Neural cell (in vitro differentiated cells): ENCODE results near the gene EN2. TPM values are rescaled to one million over a fixed set of nuclear protein-coding genes. Genes with fewer than 3 reads are reported as not detected.

Experiments
- H2AFZ ChIP-seq: fragments of 200-600, 300-800 bp; sonication (generic), shearing (Covaris generic); 2 replicates; pipeline ENCODE4 v1.6.0; 2014; ENCODE audit warnings: low read depth, mild to moderate bottlenecking, antibody characterized with exemption, low read length, moderate library complexity
- H3F3A ChIP-seq: fragments of 200-600 bp; shearing (Covaris generic); 2 replicates; pipeline ENCODE4 v1.6.1; 2016; ENCODE audit warnings: mild to moderate bottlenecking, moderate library complexity, mixed read lengths, antibody characterized with exemption, low read length; ENCODE audit not compliant: insufficient read depth, poor library complexity, severe bottlenecking
- H3K27ac ChIP-seq: fragments of 200-600, 300-800 bp; sonication (generic), shearing (Covaris generic); 2 replicates; pipeline ENCODE4 v1.5.1; 2014; ENCODE audit warnings: mild to moderate bottlenecking, low read length, moderate library complexity
- H3K27me3 ChIP-seq: fragments of 300-800, 200-600 bp; sonication (generic), shearing (Covaris generic); 2 replicates; pipeline ENCODE4 v1.6.0; 2014; ENCODE audit warnings: mild to moderate bottlenecking, low read depth, low read length, moderate library complexity; ENCODE audit not compliant: insufficient read depth
- H3K36me3 ChIP-seq: fragments of 300-800, 200-600 bp; sonication (generic), shearing (Covaris generic); 2 replicates; pipeline ENCODE4 v1.5.1; 2014; ENCODE audit warnings: mild to moderate bottlenecking, antibody characterized with exemption, low read length, moderate library complexity; ENCODE audit not compliant: insufficient read depth
- H3K4me2 ChIP-seq: fragments of 300-800, 200-600 bp; sonication (generic), shearing (Covaris generic); 2 replicates; pipeline ENCODE4 v1.6.0; 2014; ENCODE audit warnings: mild to moderate bottlenecking, low read length
- H3K4me3 ChIP-seq: fragments of 300-800, 200-600 bp; sonication (generic), shearing (Covaris generic); 2 replicates; pipeline ENCODE4 v1.5.1; 2014; ENCODE audit warnings: mild to moderate bottlenecking, low read length, moderate library complexity
- H3K79me2 ChIP-seq: fragments of 200-600 bp; shearing (Covaris generic); replicated peaks from 2 replicates; pipeline ENCODE4 v1.6.0; 2014; ENCODE audit warnings: mild to moderate bottlenecking, low read length, moderate library complexity; ENCODE audit not compliant: insufficient read depth
- H3K9ac ChIP-seq: fragments of 300-800, 200-600 bp; sonication (generic), shearing (Covaris generic); 2 replicates; pipeline ENCODE4 v1.6.1; 2016; ENCODE audit warnings: mild to moderate bottlenecking, low read length, mixed read lengths
- H3K9me2 ChIP-seq: fragments of 200-600 bp; shearing (Covaris generic); 2 replicates; pipeline ENCODE4 v1.6.1; 2016; ENCODE audit warnings: mild to moderate bottlenecking, low read length, mixed read lengths; ENCODE audit not compliant: insufficient read depth
- H3K9me3 ChIP-seq: fragments of 200-600, 300-800 bp; sonication (generic), shearing (Covaris generic); 2 replicates; pipeline ENCODE4 v1.6.1; 2016; ENCODE audit warnings: mild to moderate bottlenecking, mixed run types, low read length, moderate library complexity, mixed read lengths
- H4K20me1 ChIP-seq: fragments of 200-600 bp; shearing (Covaris generic); 2 replicates; pipeline ENCODE4 v1.6.1; 2016; ENCODE audit warnings: mild to moderate bottlenecking, mixed run types; ENCODE audit not compliant: insufficient read depth
- CTCF ChIP-seq: fragments of 450-650 bp; IDR thresholded peaks from 2 replicates; pipeline ENCODE4 v1.5.1; 2014; ENCODE audit warnings: antibody characterized with exemption, mild to moderate bottlenecking, moderate library complexity; ENCODE audit not compliant: poor library complexity, severe bottlenecking
- EP300 ChIP-seq: fragments of 450-650 bp; conservative IDR thresholded peaks from 2 replicates; pipeline ENCODE4 v1.6.1; 2014; ENCODE audit warnings: antibody characterized with exemption, mild to moderate bottlenecking, moderate library complexity; ENCODE audit not compliant: poor library complexity, severe bottlenecking
- EZH2 ChIP-seq: fragments of 200-600, 300-800 bp; shearing (Covaris generic), sonication (generic); IDR thresholded peaks from 2 replicates; pipeline ENCODE4 v1.6.1; 2014; ENCODE audit warnings: antibody characterized with exemption, low read length, borderline replicate concordance, mild to moderate bottlenecking; ENCODE audit not compliant: insufficient read depth, poor library complexity, severe bottlenecking
- MXI1 ChIP-seq: fragments of 450-650 bp; conservative IDR thresholded peaks from 2 replicates; pipeline ENCODE4 v1.6.1; 2014; ENCODE audit warnings: antibody characterized with exemption, mild to moderate bottlenecking; ENCODE audit not compliant: poor library complexity, severe bottlenecking
- POLR2AphosphoS5 ChIP-seq: IDR thresholded peaks from 2 replicates; pipeline ENCODE4 v1.6.1; 2012
- RAD21 ChIP-seq: fragments of 450-650 bp; conservative IDR thresholded peaks from 2 replicates; pipeline ENCODE4 v1.6.1; 2014; ENCODE audit warnings: antibody characterized with exemption, mild to moderate bottlenecking, moderate library complexity
- SMC3 ChIP-seq: fragments of 450-650 bp; conservative IDR thresholded peaks from 2 replicates; pipeline ENCODE4 v1.6.1; 2014; ENCODE audit warnings: antibody characterized with exemption, mild to moderate bottlenecking, moderate library complexity; ENCODE audit not compliant: poor library complexity
- TAF1 ChIP-seq: IDR thresholded peaks from 2 replicates; pipeline ENCODE4 v1.6.1; 2012; ENCODE audit warnings: low read depth
- polyA plus RNA-seq: library from polyadenylated mRNA; depleted of rRNA; stranded (reverse); fragments of >200 nt; gene quantifications from 2 replicates; pipeline ENCODE4 v1.2.3, GENCODE V29; 2014
- TF ChIP-seq, protein P1 (sequence below): IDR thresholded peaks from 2 replicates; pipeline ENCODE4 v1.6.1; 2012; ENCODE audit warnings: borderline replicate concordance

The EN2 gene
- polyA plus RNA-seq, 1 donor from 2014 or later: not detected

DNA sequence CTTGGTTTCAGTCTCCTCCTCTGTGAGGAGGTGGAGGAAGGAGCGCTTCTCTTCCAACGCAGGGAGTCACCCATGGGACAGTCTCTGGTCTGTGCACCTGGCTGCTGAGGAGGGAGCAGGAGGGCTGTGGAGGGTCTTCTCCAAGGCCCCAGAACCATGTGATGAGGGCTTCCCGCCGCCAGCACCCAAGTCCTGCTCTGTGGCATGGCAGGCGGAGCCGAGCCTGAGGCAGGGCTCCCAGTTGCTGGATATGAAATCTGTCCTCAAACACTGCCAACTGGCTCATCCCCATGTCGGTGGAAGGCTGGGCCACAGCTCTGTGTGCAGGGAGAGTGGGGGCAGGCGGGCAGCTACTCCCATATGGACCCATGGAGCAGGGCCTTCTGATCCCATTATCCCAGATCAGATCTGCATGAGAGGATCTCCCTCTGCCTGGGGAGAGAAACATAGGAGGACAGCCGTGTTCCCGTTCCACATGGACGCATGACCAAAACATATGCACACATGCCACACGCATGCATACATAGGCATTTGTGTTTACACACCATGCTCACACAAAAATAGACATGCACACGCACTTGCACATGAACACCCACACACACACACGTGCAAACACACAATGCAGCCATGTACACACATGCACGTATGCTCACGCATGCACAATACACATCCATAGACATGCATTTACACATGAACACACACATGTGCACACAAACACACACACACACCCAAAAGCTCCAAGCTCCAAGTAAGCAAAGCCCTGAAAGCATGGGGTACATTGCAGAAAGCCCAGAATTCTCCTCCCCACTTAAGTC, 38.8 kb upstream of the EN2 start:
- Histone ChIP-seq H4K20me1 (no peaks in the 10 kb centered on the region), H3K9ac (no peak overlapping the region), H3F3A (no peaks in the 10 kb centered on the region), H3K4me3 (no peak overlapping the region), H2AFZ (no peak overlapping the region), H3K9me2 (no peaks in the 10 kb centered on the region), H3K79me2 (no peaks in the 10 kb centered on the region), H3K27me3 (no peaks in the 10 kb centered on the region), H3K9me3 (no peaks in the 10 kb centered on the region), H3K36me3 (no peaks in the 10 kb centered on the region), H3K4me2 (no peak overlapping the region), H3K27ac (no peak overlapping the region)
- TF ChIP-seq SMC3: no peak
- TF ChIP-seq MXI1: no peak
- TF ChIP-seq POLR2AphosphoS5: no peak
- no peak for TF ChIP-seq TAF1
- TF ChIP-seq, protein P1, sequence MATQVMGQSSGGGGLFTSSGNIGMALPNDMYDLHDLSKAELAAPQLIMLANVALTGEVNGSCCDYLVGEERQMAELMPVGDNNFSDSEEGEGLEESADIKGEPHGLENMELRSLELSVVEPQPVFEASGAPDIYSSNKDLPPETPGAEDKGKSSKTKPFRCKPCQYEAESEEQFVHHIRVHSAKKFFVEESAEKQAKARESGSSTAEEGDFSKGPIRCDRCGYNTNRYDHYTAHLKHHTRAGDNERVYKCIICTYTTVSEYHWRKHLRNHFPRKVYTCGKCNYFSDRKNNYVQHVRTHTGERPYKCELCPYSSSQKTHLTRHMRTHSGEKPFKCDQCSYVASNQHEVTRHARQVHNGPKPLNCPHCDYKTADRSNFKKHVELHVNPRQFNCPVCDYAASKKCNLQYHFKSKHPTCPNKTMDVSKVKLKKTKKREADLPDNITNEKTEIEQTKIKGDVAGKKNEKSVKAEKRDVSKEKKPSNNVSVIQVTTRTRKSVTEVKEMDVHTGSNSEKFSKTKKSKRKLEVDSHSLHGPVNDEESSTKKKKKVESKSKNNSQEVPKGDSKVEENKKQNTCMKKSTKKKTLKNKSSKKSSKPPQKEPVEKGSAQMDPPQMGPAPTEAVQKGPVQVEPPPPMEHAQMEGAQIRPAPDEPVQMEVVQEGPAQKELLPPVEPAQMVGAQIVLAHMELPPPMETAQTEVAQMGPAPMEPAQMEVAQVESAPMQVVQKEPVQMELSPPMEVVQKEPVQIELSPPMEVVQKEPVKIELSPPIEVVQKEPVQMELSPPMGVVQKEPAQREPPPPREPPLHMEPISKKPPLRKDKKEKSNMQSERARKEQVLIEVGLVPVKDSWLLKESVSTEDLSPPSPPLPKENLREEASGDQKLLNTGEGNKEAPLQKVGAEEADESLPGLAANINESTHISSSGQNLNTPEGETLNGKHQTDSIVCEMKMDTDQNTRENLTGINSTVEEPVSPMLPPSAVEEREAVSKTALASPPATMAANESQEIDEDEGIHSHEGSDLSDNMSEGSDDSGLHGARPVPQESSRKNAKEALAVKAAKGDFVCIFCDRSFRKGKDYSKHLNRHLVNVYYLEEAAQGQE: no peak
- no peak for TF ChIP-seq EZH2
- no peak for TF ChIP-seq EP300
- no peak for TF ChIP-seq CTCF
- TF ChIP-seq RAD21: no peak

- Histone ChIP-seq H3K27ac (no peak overlapping the region), H3K27me3 (no peaks in the 10 kb centered on the region), H3K36me3 (no peaks in the 10 kb centered on the region), H3K4me3 (no peak overlapping the region), H2AFZ (no peak overlapping the region), H4K20me1 (no peaks in the 10 kb centered on the region), H3K9me3 (no peaks in the 10 kb centered on the region), H3K9ac (no peak overlapping the region), H3F3A (no peaks in the 10 kb centered on the region), H3K9me2 (no peaks in the 10 kb centered on the region), H3K79me2 (no peaks in the 10 kb centered on the region), H3K4me2 (no peak overlapping the region)
- TF ChIP-seq, protein P1: no peak
- no peak for TF ChIP-seq POLR2AphosphoS5
- TF ChIP-seq TAF1: no peak
- no peak for TF ChIP-seq SMC3
- TF ChIP-seq EP300: no peak
- TF ChIP-seq CTCF: no peak
- TF ChIP-seq RAD21: no peak
- no peak for TF ChIP-seq EZH2
- no peak for TF ChIP-seq MXI1
These were observed 37.8 kb upstream of the EN2 start for GRCh38 chr7:155420116-155420515.
